HG02763 (cell line): Measurements from ENCODE around the gene TEX36.
"Not testable (repeated sequence)": the region's sequence is repeated elsewhere in the genome, so short reads cannot be mapped to it uniquely, and the experiment has no call there.

ENCODE experiments used
- ATAC-seq: cut with Tn5 transposase; IDR thresholded peaks from one replicate; pipeline ENCODE4 v1.9.1; 2021; ENCODE audit warnings: mild to moderate bottlenecking, moderate library complexity; ENCODE audit not compliant: unreplicated experiment

Gene TEX36

GRCh38 chr10:125692601-125693523, 9.9 kb upstream of the TEX36 start:
- no peak for ATAC-seq

- ATAC-seq = no peak
Observed at GRCh38 chr10:125692196-125692595, 9.2 kb upstream of the TEX36 start.

GRCh38 chr10:125691160-125691981, 8.4 kb upstream of the TEX36 start:
- no peak for ATAC-seq

- no peak for ATAC-seq
Observed at GRCh38 chr10:125689955-125690569, 7.1 kb upstream of the TEX36 start.

- ATAC-seq = no peak
Observed at GRCh38 chr10:125687507-125688185, 4.7 kb upstream of the TEX36 start.

GRCh38 chr10:125684581-125684980, 1.6 kb upstream of the TEX36 start:
- ATAC-seq = no peak

GRCh38 chr10:125683821-125684220, 858 bp upstream of the TEX36 start:
- no peak for ATAC-seq

- no peak for ATAC-seq
Observed at GRCh38 chr10:125679436-125679835, 3.5 kb downstream of the TEX36 start.

GRCh38 chr10:125672884-125673283, 10.1 kb downstream of the TEX36 start:
- no peak for ATAC-seq

GRCh38 chr10:125662584-125662983, 20.4 kb downstream of the TEX36 start:
- no peak for ATAC-seq

- ATAC-seq = no peak
Observed at GRCh38 chr10:125661941-125662515, 20.9 kb downstream of the TEX36 start.

- ATAC-seq = no peak
Observed at GRCh38 chr10:125661431-125661940, 21.5 kb downstream of the TEX36 start.

- no peak for ATAC-seq
Observed at GRCh38 chr10:125659071-125659470, 23.9 kb downstream of the TEX36 start.

- ATAC-seq = no peak
Observed at GRCh38 chr10:125656523-125656922, 26.4 kb downstream of the TEX36 start.

GRCh38 chr10:125653113-125653512, 29.9 kb downstream of the TEX36 start:
- not testable (repeated sequence) for ATAC-seq

- no peak for ATAC-seq
Observed at GRCh38 chr10:125646311-125646710, 36.7 kb downstream of the TEX36 start.

GRCh38 chr10:125641398-125641797, 41.6 kb downstream of the TEX36 start:
- ATAC-seq = no peak

- no peak for ATAC-seq
Observed at GRCh38 chr10:125640653-125641052, 42.3 kb downstream of the TEX36 start.

GRCh38 chr10:125639846-125640245, 43.1 kb downstream of the TEX36 start:
- ATAC-seq = no peak

GRCh38 chr10:125638555-125638954, 44.4 kb downstream of the TEX36 start:
- ATAC-seq = no peak
